Heart right ventricle (tissue), 16 donors: Measurements from ENCODE around the gene HIC1. TPM values are rescaled to one million over a fixed set of nuclear protein-coding genes. Genes with fewer than 3 reads are reported as not detected.

ENCODE experiments used
- ATAC-seq, 8 donors: fragments of 200-7000 bp; cut with Tn5 transposase; one replicate each; pipeline ENCODE4 v1.9.1; 2020; ENCODE audit warnings: mild to moderate bottlenecking in 8 of 8, moderate library complexity in 8 of 8, moderate number of reproducible peaks in 1 of 8
- DNase-seq, 2 donors: peaks; one replicate each; pipeline ENCODE4 v3.0.0-alpha.2; 2020
- H3K27ac ChIP-seq, 10 donors: fragments of 200-600 bp; sonication (generic) in 2 of 10; one replicate each; pipeline versions ENCODE4 v1.5.0 to v1.8.0; 2020 to 2022; ENCODE audit warnings: mild to moderate bottlenecking in 3 of 10
- H3K27me3 ChIP-seq, 7 donors: fragments of 200-600 bp; one replicate each; pipeline ENCODE4 v1.8.0; 2021 to 2022; ENCODE audit warnings: mild to moderate bottlenecking in 2 of 7
- H3K36me3 ChIP-seq, 9 donors: fragments of 200-600 bp; sonication (generic) in 1 of 9; one replicate each; pipeline versions ENCODE4 v1.5.0 to v1.8.0; 2020 to 2022; ENCODE audit warnings: mild to moderate bottlenecking in 2 of 9
- H3K4me1 ChIP-seq, 9 donors: fragments of 200-600 bp; sonication (generic) in 1 of 9; one replicate each; pipeline versions ENCODE4 v1.5.0 to v1.8.0; 2020 to 2022; ENCODE audit warnings: mild to moderate bottlenecking in 4 of 9
- H3K4me3 ChIP-seq, 10 donors: fragments of 200-600 bp; sonication (generic) in 2 of 10; one replicate each; pipeline versions ENCODE4 v1.5.0 to v1.8.0; 2020 to 2022; ENCODE audit warnings: mild to moderate bottlenecking in 7 of 10, moderate library complexity in 2 of 10
- H3K9me3 ChIP-seq, 11 donors: fragments of 200-600 bp in 10 of 11; sonication (generic) in 2 of 11; one replicate each; pipeline versions ENCODE4 v1.5.0 to v1.8.0; 2013 to 2022; ENCODE audit warnings: mild to moderate bottlenecking in 2 of 11, control low read depth in 1 of 11, moderate library complexity in 1 of 11
- WGBS, 2 donors: extraction: QIAGEN DNeasy Blood & Tissue Kit; methylation state at CpG; one replicate each; pipeline ENCODE4 v1.1.7; 2013; ENCODE audit warnings: inconsistent platforms in 1 of 2; 5-methylcytosine and 5-hydroxymethylcytosine counted together
- intact Hi-C, 10 donors: fragments of 100-400 bp; cut with DNase I; formaldehyde crosslinking; loops; one replicate each; pipeline versions ENCODE4 v1.11.1 to v1.14.2; 2022
- polyA plus RNA-seq, 2 donors: library from polyadenylated mRNA; stranded (reverse); fragments of 200-250 nt; gene quantifications; one replicate each; pipeline ENCODE4 v1.2.3, GENCODE V29; 2013
- total RNA-seq, 10 donors: library from RNA; stranded (reverse); fragmentation: NEBNext Ultra II Directional in 3 of 10; extraction: Animal tissue kit (Norgen Biotek cat#: 25700) in 3 of 10; gene quantifications; one replicate each; pipeline versions ENCODE4 v1.2.1 to v1.2.4, GENCODE V29; 2021 to 2023
- TF ChIP-seq, protein P1 (sequence below), 9 donors: fragments of 200-600 bp; sonication (generic) in 2 of 9; IDR thresholded peaks; one replicate each; pipeline versions ENCODE4 v1.5.0 to v1.8.0; 2021 to 2022; ENCODE audit warnings: antibody characterized with exemption in 9 of 9, mild to moderate bottlenecking in 5 of 9, moderate library complexity in 1 of 9
- donor health status: Arrhythmogenic right ventricular cardiomyopathy.
- donor health status: ischemic (EF 13 %, LVEDD 7.1; RV severe dilation, severe dysfunction).
- donor health status: healthy with polysubstance abuse.
- donor health status: DM: no; HTN: yes; CAD: no.
- donor health status: DM: no; HTN: no; CAD: no.
- donor health status: ischemic (EF 25% LVEDD 6.9; RV normal size, moderate dysfunction).
- donor health status: ischemic (EF 25% LVEDD 5.7; RV mildly dilated, moderate dysfunction).
- donor health status: healthy.
- donor health status: DM: yes; HTN: yes; CAD: no.
- donor health status: Ischemic cardiomyopathy.
- donor health status: ischemic (EF 35%, LVEDD 5.7; RV mildly dilated, moderate dysfunction).
- donor health status: nonischemic (EF 11% LVEDD 7.7; RV severe dilation, severe dysfunction).
- donor health status: DM: yes; HTN: yes; CAD: no.
- donor health status: PGD.
- donor health status: ischemic (EF 29% LVEDD 5.4; RV normal size, mild dysfunction).
- donor health status: nonischemic (EF 23%, LVEDD 6.1; RV moderate dilation, normal function).

The HIC1 gene
- total and polyA plus RNA-seq, 12 donors = 3.5 to 37.5 (median 12.1) TPM

DNA sequence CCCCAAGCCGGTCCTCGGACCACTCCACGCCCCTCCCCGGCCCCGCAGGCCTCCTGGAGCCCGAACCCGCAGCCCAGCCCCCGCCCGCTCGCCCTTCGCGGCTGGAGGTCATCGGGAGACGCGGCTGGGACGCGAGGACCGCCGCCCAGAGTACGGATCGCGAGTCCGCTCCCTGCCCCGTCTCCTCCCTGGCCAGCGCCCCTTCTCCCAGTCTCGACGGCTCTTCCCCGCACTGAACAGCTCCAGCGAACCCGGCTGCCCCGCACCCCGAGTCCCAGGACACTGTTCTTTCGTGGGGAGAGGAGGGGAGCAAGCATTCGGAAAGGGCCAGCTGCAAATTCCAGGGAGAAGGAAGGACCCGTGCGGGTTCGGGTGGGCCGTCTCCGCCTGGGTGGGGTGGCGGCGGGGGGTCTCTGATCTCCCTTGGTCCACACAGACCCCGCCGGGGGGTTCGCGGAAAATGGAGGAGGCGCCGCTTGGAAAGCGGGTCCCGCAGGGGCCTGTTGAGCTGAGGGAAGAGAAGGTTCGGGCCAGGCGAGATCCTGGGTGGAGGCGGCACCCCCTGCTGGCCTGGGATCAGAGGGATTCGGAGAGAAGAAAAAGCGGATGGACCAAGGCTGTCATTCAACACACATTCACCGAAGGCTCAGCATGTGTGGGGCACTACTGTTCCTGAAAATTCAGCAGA is 29.1 kb upstream of the HIC1 start:
- Histone ChIP-seq H3K27ac (peak overlapping the region in 8 of 10 donors; percentile 51 to 83 (median 74)), H3K36me3 (no peaks in the 10 kb centered on the region), H3K27me3 (peaks cover 0 to 86% (median 24%) of the 10 kb centered on the region in 7 donors), H3K9me3 (no peaks in the 10 kb centered on the region), H3K4me1 (peaks cover 10 to 52% (median 39%) of the 10 kb centered on the region in 9 donors), H3K4me3 (peak overlapping the region; percentile 39 to 68 (median 59))
- intact Hi-C loops = loop anchor here (1.0 to 10.0 kb wide), 5 partner anchors 113 to 301 kb away; partner anchors contain the start of gene WDR81 (in 1 of the 10)
- DNase-seq (peak; percentile 78 to 80), ATAC-seq (peak; percentile 54 to 70 (median 62))
- TF ChIP-seq, protein P1, sequence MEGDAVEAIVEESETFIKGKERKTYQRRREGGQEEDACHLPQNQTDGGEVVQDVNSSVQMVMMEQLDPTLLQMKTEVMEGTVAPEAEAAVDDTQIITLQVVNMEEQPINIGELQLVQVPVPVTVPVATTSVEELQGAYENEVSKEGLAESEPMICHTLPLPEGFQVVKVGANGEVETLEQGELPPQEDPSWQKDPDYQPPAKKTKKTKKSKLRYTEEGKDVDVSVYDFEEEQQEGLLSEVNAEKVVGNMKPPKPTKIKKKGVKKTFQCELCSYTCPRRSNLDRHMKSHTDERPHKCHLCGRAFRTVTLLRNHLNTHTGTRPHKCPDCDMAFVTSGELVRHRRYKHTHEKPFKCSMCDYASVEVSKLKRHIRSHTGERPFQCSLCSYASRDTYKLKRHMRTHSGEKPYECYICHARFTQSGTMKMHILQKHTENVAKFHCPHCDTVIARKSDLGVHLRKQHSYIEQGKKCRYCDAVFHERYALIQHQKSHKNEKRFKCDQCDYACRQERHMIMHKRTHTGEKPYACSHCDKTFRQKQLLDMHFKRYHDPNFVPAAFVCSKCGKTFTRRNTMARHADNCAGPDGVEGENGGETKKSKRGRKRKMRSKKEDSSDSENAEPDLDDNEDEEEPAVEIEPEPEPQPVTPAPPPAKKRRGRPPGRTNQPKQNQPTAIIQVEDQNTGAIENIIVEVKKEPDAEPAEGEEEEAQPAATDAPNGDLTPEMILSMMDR (IDR thresholded peaks at IDR 0.05) = peak; percentile 43 to 82 (median 73)
- 1% methylated on average over 54 to 55 of the region's 55 CpGs for WGBS, 2 donors

DNA sequence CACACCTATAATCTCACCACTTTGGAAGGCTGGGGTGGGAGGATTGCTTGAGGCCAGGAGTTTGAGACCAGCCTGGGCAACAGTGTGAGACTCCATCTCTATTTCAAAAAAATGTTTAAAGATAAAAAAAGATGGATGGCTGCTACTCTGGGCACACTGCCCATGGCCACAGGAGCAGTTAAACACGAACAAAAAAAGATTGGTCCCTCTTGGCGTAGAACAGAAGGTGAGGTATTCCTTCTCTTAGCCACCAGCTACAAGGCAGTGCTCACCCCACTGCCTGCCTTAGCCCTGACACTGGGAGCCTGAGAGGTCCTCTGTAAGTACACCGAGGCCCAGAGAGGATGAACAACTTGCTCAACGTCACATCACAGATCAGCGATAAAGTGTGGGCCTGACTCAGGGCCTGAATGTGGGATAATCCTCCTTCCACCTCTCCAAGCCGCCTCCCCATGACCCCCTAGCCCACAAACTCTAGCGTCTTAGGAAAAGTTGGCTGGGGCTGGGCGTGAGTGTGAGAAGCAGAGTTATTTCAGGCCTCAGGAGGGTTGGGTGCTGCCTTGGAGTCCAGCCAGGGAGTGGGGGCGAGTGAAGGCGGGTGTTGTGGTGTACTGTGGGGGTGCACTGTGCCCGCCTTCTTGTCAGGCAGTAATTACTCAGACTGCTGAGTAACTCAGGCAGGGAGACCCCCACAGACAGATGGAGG is 27.2 kb upstream of the HIC1 start:
- peaks cover 0 to 71% (median 24%) of the 10 kb centered on the region in 7 donors for H3K27me3 ChIP-seq
- H3K4me3 ChIP-seq = no peak overlapping the region
- ATAC-seq = no peak
- H3K4me1 ChIP-seq = peaks cover 17 to 62% (median 47%) of the 10 kb centered on the region in 9 donors
- H3K27ac ChIP-seq = no peak overlapping the region
- peaks cover 0 to 3% (median 0%) of the 10 kb centered on the region in 9 donors for H3K36me3 ChIP-seq
- no peak for DNase-seq
- TF ChIP-seq, protein P1 (IDR thresholded peaks at IDR 0.05) = no peak
- intact Hi-C loops = loop anchor here in 6 of 10 donors (2.0 to 10.0 kb wide), 4 partner anchors 115 to 303 kb away; partner anchors contain the start of gene WDR81 (in 1 of the 6)
- no peaks in the 10 kb centered on the region for H3K9me3 ChIP-seq
- 58% methylated on average over 11 of the region's 11 CpGs for WGBS, 2 donors

DNA sequence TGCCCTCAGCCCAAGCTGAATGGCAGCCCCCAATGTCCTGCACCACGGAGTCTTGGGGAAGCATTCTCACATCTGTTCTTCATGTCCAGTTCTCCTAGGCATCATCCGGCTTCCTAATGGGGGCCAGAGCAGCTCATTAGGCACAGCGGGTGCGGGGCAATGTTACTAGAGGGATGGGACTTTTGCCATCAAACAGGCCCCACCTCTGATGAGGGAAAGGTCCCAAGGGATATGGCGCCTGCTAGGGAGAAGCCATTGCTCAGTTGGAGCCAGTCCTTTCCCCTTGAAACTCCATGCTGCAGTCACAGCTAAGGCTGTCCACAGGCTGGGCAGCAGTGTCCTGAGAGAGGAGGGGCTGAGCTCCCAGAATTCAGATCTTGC is 26.7 kb upstream of the HIC1 start:
- Histone ChIP-seq H3K4me1 (peaks cover 17 to 59% (median 44%) of the 10 kb centered on the region in 9 donors), H3K27me3 (peaks cover 0 to 66% (median 24%) of the 10 kb centered on the region in 7 donors), H3K4me3 (no peak overlapping the region), H3K36me3 (peaks cover 0 to 4% (median 0%) of the 10 kb centered on the region in 9 donors), H3K9me3 (no peaks in the 10 kb centered on the region), H3K27ac (no peak overlapping the region)
- TF ChIP-seq, protein P1 (IDR thresholded peaks at IDR 0.05) = no peak
- 78 to 83% methylated on average over 5 of the region's 5 CpGs for WGBS, 2 donors
- DNase-seq = no peak
- no peak for ATAC-seq
- intact Hi-C loops = loop anchor here in 2 of 10 donors (5.0 to 10.0 kb wide), 2 partner anchors 116 to 303 kb away; partner anchors contain the start of gene WDR81 (in 1 of the 2)

DNA sequence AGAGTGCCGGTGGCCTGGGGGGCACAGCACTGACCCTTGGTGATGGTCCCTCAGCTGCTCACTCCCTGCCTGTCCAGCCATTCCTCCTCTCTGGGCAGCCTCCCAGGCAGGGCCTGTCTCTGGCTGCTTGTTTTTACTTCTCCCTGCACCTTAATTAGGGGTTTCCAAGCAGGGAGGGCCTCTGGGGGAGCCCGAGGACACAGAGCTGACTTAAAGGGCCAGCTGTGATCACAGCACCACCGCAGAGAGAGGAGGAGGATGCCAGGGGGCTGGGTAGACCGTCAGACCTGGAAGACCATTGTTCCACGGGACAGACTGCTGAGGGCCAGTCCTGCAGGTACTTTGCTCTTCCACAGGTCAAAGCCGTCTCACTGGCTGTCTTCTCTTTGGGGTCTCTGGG is 26.2 kb upstream of the HIC1 start:
- Histone ChIP-seq H3K4me1 (peaks cover 16 to 54% (median 41%) of the 10 kb centered on the region in 9 donors), H3K27ac (no peak overlapping the region), H3K4me3 (no peak overlapping the region), H3K9me3 (no peaks in the 10 kb centered on the region), H3K36me3 (peaks cover 0 to 9% (median 0%) of the 10 kb centered on the region in 9 donors), H3K27me3 (peaks cover 0 to 61% (median 24%) of the 10 kb centered on the region in 7 donors)
- TF ChIP-seq, protein P1 (IDR thresholded peaks at IDR 0.05) = no peak
- 55 to 60% methylated on average over 6 of the region's 6 CpGs for WGBS, 2 donors
- ATAC-seq (no peak), DNase-seq (no peak)
- intact Hi-C loops = loop anchor here in 2 of 10 donors (5.0 to 10.0 kb wide), 2 partner anchors 116 to 304 kb away; partner anchors contain the start of gene WDR81 (in 1 of the 2)
